ENCODE measurements around the gene PARD6G.
"Not testable (repeated sequence)": the region's sequence is repeated elsewhere in the genome, so short reads cannot be mapped to it uniquely, and the experiment has no call there.

The PARD6G gene

GRCh38 chr18:80169607-80170006, 77.7 kb downstream of the PARD6G start:
- no peak for DNase-seq

GRCh38 chr18:80168982-80169381, 78.3 kb downstream of the PARD6G start:
- DNase-seq: no peak

GRCh38 chr18:80168346-80168745, 79.0 kb downstream of the PARD6G start:
- DNase-seq: no peak

- no peak for DNase-seq
Measured at GRCh38 chr18:80167931-80168330, 79.4 kb downstream of the PARD6G start.

- DNase-seq: no peak
Measured at GRCh38 chr18:80167331-80167730, 80.0 kb downstream of the PARD6G start.

- DNase-seq: no peak
Measured at GRCh38 chr18:80166725-80167124, 80.6 kb downstream of the PARD6G start.

- no peak for DNase-seq
Measured at GRCh38 chr18:80166240-80166639, 81.1 kb downstream of the PARD6G start.

- not testable (repeated sequence) for DNase-seq
Measured at GRCh38 chr18:80164727-80165355, 82.5 kb downstream of the PARD6G start.

- DNase-seq: no peak
Measured at GRCh38 chr18:80163183-80163582, 84.1 kb downstream of the PARD6G start.

GRCh38 chr18:80161781-80162417, 85.4 kb downstream of the PARD6G start:
- DNase-seq: no peak

- no peak for DNase-seq
Measured at GRCh38 chr18:80159713-80160636, 87.3 kb downstream of the PARD6G start.

GRCh38 chr18:80158365-80158764, 88.9 kb downstream of the PARD6G start:
- no peak for DNase-seq

- peak; percentile 40 to 62 (median 56) for DNase-seq
Measured at GRCh38 chr18:80157708-80158343, 89.5 kb downstream of the PARD6G start.

- DNase-seq: no peak
Measured at GRCh38 chr18:80154293-80154692, 93.0 kb downstream of the PARD6G start.

- no peak for DNase-seq
Measured at GRCh38 chr18:80149667-80150066, 97.6 kb downstream of the PARD6G start.

- no peak for DNase-seq
Measured at GRCh38 chr18:80148326-80149199, 98.8 kb downstream of the PARD6G start.

GRCh38 chr18:80147418-80148325, 99.6 kb downstream of the PARD6G start:
- peak; percentile 26 to 61 (median 39) for DNase-seq

- no peak for DNase-seq
Measured at GRCh38 chr18:80147037-80147417, 100.3 kb downstream of the PARD6G start.

- no peak for DNase-seq
Measured at GRCh38 chr18:80145196-80145804, 102.0 kb downstream of the PARD6G start.

GRCh38 chr18:80143881-80144280, 103.4 kb downstream of the PARD6G start:
- no peak for DNase-seq
